Upper lobe of right lung (tissue), 1 donor: Measurements from ENCODE around the gene NFILZ. TPM values are rescaled to one million over a fixed set of nuclear protein-coding genes. Genes with fewer than 3 reads are reported as not detected.

ENCODE experiments used
- ATAC-seq: fragments of 200-7000 bp; cut with Tn5 transposase; one replicate; pipeline ENCODE4 v1.9.1; 2020; ENCODE audit warnings: mild to moderate bottlenecking, moderate library complexity
- DNase-seq: peaks from one replicate; pipeline ENCODE4 v3.0.0-alpha.2; 2020
- H3K27ac ChIP-seq: fragments of 200-600 bp; one replicate; pipeline ENCODE4 v1.8.0; 2022
- H3K27me3 ChIP-seq: fragments of 200-600 bp; one replicate; pipeline ENCODE4 v1.8.0; 2022; ENCODE audit warnings: mild to moderate bottlenecking
- H3K36me3 ChIP-seq: fragments of 200-600 bp; one replicate; pipeline ENCODE4 v1.8.0; 2022
- H3K4me1 ChIP-seq: fragments of 200-600 bp; one replicate; pipeline ENCODE4 v1.8.0; 2022
- H3K4me3 ChIP-seq: fragments of 200-600 bp; one replicate; pipeline ENCODE4 v1.8.0; 2022; ENCODE audit warnings: mild to moderate bottlenecking
- H3K9me3 ChIP-seq: fragments of 200-600 bp; one replicate; pipeline ENCODE4 v1.8.0; 2022
- intact Hi-C: fragments of 100-400 bp; cut with DNase I; formaldehyde crosslinking; loops from one replicate; pipeline ENCODE4 v1.11.0; 2022
- total RNA-seq: library from RNA; stranded (reverse); fragmentation: NEBNext Ultra II Directional; extraction: Animal tissue kit (Norgen Biotek cat#: 25700); gene quantifications from one replicate; pipeline ENCODE4 v1.2.1, GENCODE V29; 2021
- TF ChIP-seq, protein P1 (sequence below): fragments of 200-600 bp; IDR thresholded peaks from one replicate; pipeline ENCODE4 v1.8.0; 2022; ENCODE audit warnings: antibody characterized with exemption
- donor health status: DM: no; HTN: yes; CAD: no; lungs with severe emphysema.

Gene NFILZ
- total RNA-seq, 1 donor from 2014 or later = not detected

DNA sequence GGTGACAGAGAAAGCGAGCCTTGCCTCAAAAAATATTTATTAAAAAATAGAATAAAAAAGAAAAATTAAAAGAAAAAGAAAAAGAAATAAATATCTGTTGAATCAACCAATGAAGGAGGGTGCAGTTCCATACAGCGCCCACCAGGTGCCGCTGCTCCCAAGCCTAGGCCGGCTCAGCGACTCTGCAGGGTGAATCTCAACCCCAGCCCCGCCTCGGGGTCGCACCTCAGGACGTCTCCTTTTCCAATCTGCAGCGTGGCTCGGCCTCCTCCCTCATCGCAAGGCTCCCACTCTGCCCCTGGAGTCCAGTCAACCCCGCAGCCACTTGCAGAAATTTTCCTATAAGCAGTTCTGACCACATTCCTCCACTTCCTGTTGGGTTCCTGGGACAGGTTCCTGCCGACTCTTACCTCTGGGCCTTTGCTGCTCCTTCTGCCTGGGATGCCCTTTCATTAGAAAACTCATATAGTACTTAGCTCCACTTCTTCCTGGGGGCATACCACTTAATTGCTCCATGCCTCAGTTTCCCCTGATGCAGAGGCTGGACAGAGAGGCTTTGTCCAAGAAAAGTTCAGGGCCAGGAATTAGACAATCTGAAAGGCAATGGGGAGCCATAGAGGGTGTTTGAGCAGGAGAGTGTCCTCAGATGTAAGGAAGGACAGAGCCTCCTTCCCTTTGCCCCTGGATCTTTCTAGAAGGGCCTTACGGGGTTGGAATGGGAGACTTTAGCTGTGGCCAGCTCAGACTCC, 24.3 kb downstream of the NFILZ start:
- no peaks in the 10 kb centered on the region for H3K9me3 ChIP-seq
- no peak overlapping the region for H3K27ac ChIP-seq
- intact Hi-C loops = no loop called here
- DNase-seq (peak; percentile 80), ATAC-seq (peak; percentile 90)
- no peak overlapping the region for H3K4me3 ChIP-seq
- peaks cover 3% of the 10 kb centered on the region for H3K4me1 ChIP-seq
- TF ChIP-seq, protein P1, sequence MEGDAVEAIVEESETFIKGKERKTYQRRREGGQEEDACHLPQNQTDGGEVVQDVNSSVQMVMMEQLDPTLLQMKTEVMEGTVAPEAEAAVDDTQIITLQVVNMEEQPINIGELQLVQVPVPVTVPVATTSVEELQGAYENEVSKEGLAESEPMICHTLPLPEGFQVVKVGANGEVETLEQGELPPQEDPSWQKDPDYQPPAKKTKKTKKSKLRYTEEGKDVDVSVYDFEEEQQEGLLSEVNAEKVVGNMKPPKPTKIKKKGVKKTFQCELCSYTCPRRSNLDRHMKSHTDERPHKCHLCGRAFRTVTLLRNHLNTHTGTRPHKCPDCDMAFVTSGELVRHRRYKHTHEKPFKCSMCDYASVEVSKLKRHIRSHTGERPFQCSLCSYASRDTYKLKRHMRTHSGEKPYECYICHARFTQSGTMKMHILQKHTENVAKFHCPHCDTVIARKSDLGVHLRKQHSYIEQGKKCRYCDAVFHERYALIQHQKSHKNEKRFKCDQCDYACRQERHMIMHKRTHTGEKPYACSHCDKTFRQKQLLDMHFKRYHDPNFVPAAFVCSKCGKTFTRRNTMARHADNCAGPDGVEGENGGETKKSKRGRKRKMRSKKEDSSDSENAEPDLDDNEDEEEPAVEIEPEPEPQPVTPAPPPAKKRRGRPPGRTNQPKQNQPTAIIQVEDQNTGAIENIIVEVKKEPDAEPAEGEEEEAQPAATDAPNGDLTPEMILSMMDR = peak; percentile 99
- H3K27me3 ChIP-seq = peaks cover 6% of the 10 kb centered on the region
- H3K36me3 ChIP-seq = no peaks in the 10 kb centered on the region

DNA sequence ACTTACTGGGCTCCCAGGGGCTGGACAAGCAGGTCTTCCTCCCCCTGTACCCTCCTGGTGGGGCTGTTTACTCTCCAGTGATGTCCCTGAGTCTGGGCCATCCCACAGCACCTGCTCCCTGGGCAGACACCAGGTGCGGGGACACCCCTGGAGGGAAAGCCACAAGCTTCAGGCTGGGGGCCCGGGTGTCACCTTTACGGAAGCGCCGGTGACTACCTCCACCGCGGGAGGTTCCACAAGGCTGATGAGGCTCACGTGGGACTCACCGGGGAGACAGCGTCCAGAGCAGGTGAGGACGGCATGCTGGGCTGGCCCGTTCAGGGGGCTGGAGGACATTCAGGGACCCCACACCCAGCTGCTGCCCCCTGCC, 24.9 kb downstream of the NFILZ start:
- Histone ChIP-seq H3K4me1 (peaks cover 3% of the 10 kb centered on the region), H3K27ac (no peak overlapping the region), H3K27me3 (peaks cover 8% of the 10 kb centered on the region), H3K36me3 (no peaks in the 10 kb centered on the region), H3K9me3 (no peaks in the 10 kb centered on the region), H3K4me3 (no peak overlapping the region)
- peak; percentile 51 for DNase-seq
- intact Hi-C loops = no loop called here
- peak; percentile 13 for ATAC-seq
- TF ChIP-seq, protein P1 = no peak

DNA sequence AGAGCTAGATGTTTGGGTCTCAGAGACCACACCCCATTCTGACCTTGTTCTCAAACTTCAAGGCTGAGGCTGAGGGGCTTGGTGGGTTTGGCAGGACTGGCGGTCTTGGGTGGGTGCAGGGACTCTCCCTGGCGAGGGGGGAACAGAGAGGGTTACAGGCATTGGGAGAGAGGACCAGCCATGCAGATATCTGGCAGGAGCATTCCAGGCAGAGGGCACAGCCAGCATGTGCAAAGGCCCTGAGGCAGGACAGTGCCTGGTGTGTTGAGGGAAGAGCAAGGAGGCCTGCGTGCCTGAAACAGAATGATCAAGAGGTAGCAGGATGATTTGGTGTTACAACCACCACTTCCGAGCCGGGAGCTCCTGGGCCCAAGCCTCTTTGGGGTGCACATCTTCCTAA, 27.4 kb downstream of the NFILZ start:
- ATAC-seq = no peak
- intact Hi-C loops = no loop called here

DNA sequence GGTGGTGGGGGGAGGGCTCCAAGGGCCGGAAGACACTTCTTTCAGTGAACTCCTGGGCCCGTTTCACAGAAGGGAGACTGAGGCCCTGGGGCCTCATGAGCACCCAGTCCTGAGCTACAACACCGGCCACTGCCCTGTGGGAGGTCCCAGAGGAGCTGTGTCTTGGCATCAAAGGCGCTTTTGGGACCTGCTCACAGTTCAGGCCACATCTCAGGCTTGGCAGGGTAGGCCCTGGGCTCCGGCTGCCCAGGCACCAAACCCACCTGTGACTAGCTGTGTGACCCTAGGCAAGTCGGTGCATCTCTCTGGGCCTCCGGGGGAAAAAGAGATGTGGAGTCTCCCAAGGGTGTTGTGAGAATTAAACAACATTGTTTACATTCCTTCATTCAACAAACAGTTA, 29.5 kb downstream of the NFILZ start:
- DNase-seq = no peak
- no peaks in the 10 kb centered on the region for H3K9me3 ChIP-seq
- no peak overlapping the region for H3K4me3 ChIP-seq
- no peak overlapping the region for H3K27ac ChIP-seq
- H3K27me3 ChIP-seq = peaks cover 9% of the 10 kb centered on the region
- intact Hi-C loops = no loop called here
- no peaks in the 10 kb centered on the region for H3K36me3 ChIP-seq
- H3K4me1 ChIP-seq = no peaks in the 10 kb centered on the region
- TF ChIP-seq, protein P1 = no peak
- no peak for ATAC-seq

More for the DNA sequence above, 27.4 kb downstream of the NFILZ start:
- no peak overlapping the region for H3K4me3 ChIP-seq
- no peak overlapping the region for H3K27ac ChIP-seq
- no peaks in the 10 kb centered on the region for H3K9me3 ChIP-seq
- no peak for DNase-seq
- H3K4me1 ChIP-seq = peaks cover 3% of the 10 kb centered on the region
- TF ChIP-seq, protein P1 = no peak
- no peaks in the 10 kb centered on the region for H3K36me3 ChIP-seq
- H3K27me3 ChIP-seq = peaks cover 8% of the 10 kb centered on the region

DNA sequence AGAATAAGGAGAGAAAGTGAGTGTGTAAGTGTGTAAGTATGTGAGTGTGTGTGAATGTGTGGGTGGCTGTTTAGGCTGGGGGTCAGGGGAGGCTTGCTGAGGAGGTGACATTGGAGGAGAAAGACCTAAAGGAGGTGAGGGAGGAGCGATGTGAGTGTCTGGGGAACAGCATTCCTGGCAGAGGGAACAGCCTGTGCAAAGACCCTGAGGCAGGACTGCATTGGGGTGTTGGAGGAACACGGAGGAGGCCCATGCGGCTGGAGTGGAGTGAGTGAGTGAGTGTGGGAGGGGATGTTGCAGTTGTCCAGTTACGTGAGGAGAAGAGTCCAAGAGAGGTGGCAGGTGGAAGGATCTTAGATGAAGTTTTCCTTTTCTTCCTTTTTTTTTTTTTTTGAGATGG, 31.8 kb downstream of the NFILZ start:
- TF ChIP-seq, protein P1 = no peak
- Histone ChIP-seq H3K36me3 (no peaks in the 10 kb centered on the region), H3K27me3 (peaks cover 16% of the 10 kb centered on the region), H3K4me3 (no peak overlapping the region), H3K4me1 (no peaks in the 10 kb centered on the region), H3K27ac (no peak overlapping the region), H3K9me3 (no peaks in the 10 kb centered on the region)
- ATAC-seq (no peak), DNase-seq (no peak)
- intact Hi-C loops = no loop called here
